ENCODE data around the gene TECPR2.

DNA sequence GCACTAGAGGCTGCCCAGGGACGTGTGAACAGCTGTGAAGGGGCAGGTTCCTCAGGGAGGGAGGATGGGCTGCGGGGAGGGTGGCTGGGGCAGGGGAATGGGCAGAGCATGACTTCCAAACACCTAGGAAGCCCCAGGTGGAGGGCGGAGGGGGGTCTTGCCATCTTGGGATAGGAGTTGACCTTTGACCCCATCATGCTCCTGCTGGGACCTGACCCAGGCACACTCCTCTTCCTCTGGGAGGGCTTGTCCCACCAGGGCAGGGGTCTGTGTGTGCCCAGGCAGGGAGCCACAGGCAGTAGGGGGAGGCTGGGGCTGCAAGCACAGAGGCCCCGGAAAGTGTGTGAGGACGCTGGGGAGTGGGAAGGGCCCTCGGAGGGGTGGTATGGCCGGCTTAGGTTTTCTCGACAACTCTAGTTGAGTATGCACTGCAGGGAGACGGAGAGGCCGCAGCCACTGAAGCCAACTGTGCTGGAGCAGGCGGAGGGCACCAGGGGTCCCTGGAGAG lies 150.1 kb downstream of the TECPR2 start:
- no peak for TF ChIP-seq POLR2A (IDR thresholded peaks at IDR 0.05; ENCODE audit: low read length)
- TF ChIP-seq GATA1 (IDR thresholded peaks at IDR 0.05; ENCODE audit: low read depth, low read length), result no peak

Data from erythroblast (primary cell).